NOMO-1 treated with DMSO at 0.1 percent for 48 hours (cell line): ENCODE results near the gene CTNNBL1.
"Not testable (repeated sequence)": the region's sequence is repeated elsewhere in the genome, so short reads cannot be mapped to it uniquely, and the experiment has no call there.

Source experiments
- DNase-seq: peaks from one replicate; lab custom pipeline; 2025; ENCODE audit not compliant: unreplicated experiment; lab: John Stamatoyannopoulos, UW

Gene CTNNBL1

GRCh38 chr20:37848706-37849105 lies 154.9 kb downstream of the CTNNBL1 start:
- no peak for DNase-seq

DNA sequence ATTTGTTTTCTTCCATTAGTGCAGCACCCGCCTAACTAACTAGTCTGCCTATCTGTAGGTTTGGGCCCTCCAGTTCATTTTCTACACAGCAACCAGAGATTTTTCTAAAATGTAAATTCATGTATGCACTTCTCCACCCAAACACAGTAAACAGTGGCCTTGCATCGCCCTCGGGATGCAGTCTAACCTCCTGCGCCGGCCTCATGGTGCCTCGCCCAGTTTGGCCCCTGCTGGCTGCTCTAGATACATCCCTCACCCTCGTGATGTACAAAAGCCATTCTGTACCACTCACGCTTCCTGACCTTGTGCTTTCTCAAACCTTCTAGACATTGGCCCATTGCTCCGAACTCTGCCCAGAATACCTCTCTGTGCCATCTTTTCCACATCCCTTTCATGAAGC lies 155.3 kb downstream of the CTNNBL1 start:
- no peak for DNase-seq

DNA sequence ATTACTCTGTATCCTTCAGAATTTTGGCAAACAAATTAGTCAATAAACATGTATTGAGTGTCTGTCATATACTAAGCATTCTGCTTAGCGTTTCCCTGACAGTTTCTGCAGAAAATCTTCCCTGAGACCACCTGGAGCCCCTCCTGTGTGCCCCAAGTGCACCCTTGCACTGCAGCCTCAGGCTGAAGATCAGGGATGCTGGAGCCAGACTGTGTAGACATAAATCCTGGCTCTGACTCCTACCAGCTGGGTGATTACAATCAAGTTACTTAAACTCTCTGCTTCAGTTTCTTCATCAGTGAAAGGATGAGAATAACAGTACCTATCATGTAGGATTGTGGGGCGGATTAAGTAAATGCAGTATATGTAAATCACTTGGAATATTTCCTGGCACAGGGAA lies 155.7 kb downstream of the CTNNBL1 start:
- no peak for DNase-seq

DNA sequence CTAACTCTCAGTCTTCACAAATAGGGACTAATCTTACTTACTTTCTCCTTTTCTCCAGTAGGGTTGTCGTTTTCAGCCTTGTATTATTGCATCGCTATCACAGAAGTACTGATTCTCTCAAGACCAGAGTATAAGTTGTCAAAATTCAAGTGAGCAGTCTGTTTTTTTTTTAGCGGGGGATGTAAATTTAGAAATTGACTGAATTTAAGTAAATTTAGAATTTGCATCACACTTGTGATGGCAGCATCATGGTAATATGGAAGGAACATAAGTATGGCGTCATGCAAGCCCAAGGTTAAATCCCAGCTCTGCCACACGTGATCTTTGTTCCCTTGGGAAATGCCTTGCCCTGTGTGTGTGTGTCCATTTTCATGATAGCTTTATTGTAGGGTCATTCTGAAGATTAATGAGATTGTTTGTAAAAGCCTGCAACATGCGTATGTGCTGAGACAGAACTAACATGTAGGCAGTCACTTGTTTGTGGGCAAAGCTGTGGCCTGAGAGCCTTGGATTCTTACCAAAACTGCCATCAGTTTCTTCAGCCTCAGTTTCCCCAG lies 156.3 kb downstream of the CTNNBL1 start:
- DNase-seq = no peak

GRCh38 chr20:37850724-37851355 lies 157.0 kb downstream of the CTNNBL1 start:
- DNase-seq = no peak

- DNase-seq = no peak
Measured at GRCh38 chr20:37852666-37853065, 158.8 kb downstream of the CTNNBL1 start.

GRCh38 chr20:37853823-37854375 lies 160.1 kb downstream of the CTNNBL1 start:
- DNase-seq = no peak

DNA sequence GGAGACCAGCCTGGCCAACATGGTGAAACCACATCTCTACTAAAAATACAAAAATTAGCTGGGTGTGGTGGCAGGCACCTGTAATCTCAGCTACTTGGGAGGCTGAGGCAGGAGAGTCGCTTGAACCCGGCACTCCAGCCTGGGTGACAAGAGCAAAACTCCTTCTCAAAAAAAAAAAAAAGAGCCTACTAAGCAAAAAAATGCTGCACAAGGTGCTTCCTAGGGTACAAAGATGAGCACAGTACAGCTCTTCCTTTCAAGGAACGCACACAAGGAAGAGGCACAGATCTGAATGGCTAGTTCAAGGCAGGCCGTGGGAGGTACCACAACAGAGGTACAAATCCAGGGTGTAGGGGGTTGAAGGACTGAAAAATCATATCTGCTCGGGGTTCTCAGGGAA lies 162.2 kb downstream of the CTNNBL1 start:
- not testable (repeated sequence) for DNase-seq

- no peak for DNase-seq
Measured at GRCh38 chr20:37856932-37857660, 163.3 kb downstream of the CTNNBL1 start.

DNA sequence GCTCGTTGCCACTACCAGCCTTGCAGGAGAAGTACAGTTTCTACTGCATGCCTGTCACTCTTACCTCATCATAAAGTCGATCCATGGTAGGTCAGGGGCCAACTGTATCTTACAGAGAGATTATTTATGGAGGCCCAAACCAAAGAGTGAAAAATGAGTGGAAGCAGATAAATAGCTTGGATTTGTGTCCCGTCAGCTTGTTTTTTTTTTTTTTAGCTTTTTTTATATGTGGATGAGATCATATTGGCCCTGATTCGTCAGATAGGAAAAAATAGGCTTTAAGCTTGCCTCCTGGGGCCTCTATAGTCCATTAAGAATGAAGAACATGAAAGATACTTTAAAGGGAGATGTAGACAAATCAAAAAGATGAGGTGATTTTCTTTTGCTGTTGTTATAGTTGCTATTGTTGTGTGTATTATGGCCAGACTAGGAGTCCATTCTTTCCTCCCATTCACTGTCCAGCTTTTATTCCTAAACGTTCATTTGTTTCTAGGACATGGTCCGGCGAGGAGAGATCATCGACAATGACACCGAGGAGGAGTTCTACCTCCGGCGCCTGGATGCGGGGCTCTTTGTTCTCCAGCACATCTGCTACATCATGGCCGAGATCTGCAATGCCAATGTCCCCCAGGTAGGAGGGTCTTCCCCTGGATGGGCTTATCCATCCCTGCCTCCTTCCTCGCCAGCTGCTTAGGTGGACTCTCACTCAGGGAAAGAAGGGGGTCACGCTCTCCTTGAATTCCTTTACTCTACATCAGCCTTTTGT lies 165.8 kb downstream of the CTNNBL1 start:
- no peak for DNase-seq

GRCh38 chr20:37863289-37863688 lies 169.5 kb downstream of the CTNNBL1 start:
- no peak for DNase-seq

DNA sequence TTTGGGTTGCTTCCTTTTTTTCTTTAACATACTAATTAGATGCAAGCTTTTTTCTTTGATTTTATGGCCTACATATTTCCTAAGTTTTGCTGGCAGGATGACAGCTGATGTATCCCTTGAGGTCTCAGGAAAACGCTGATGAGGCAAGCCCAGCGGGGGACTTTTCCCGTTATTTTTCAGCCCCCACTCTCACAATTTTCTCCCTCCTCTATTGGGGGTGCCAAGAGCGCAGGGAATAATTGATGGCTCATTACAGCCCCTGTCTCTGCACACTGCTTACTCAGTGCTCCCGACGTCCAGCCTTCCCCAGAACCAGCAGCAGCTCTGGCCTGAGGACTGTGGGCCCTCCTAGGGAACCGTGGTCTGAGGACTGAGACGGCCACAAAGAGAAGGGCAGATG lies 170.5 kb downstream of the CTNNBL1 start:
- no peak for DNase-seq

GRCh38 chr20:37866051-37866450 lies 172.2 kb downstream of the CTNNBL1 start:
- no peak for DNase-seq

- DNase-seq = no peak
Measured at GRCh38 chr20:37867289-37868195, 173.7 kb downstream of the CTNNBL1 start.

GRCh38 chr20:37868851-37869333 lies 175.1 kb downstream of the CTNNBL1 start:
- DNase-seq = no peak

GRCh38 chr20:37869334-37869861 lies 175.6 kb downstream of the CTNNBL1 start:
- DNase-seq = no peak

- no peak for DNase-seq
Measured at GRCh38 chr20:37870294-37870693, 176.5 kb downstream of the CTNNBL1 start.

DNA sequence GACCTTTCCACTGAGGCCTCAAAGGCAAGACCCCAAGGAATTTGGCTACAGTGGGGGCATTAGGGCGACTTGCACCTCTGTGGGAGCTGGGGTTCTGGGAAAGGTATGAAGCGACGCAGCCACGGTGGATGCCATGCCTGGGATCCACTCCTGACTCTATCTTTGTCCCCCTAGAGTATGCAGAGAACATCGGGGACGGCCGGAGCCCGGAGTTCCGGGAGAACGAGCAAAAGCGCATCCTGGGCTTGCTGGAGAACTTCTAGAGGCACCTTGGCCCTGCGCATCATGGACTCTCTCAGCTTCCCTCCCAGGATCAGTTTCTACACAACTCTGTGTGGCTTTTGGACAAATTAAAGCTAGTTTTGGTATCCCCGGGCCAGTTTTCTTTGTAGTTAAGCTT lies 177.9 kb downstream of the CTNNBL1 start:
- no peak for DNase-seq

DNA sequence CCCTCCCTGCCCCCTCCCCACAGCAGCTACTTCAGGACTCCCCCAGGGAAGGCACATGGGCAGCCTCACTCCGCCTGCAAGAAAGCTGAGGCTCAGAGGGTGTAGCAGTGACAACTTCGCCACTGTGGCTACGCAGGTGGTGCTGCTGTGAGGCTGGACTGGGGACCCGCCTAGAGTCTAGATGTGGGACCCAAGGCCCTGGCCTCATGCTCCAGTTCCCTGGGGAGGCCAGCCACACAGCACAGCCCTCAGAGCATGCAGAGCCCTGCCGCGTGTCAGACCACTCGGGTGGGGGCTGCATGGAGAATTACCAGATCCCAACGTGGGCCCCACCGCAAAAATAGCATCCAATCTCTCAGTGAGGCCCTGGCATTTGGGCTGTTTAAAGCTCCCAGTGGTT lies 178.3 kb downstream of the CTNNBL1 start:
- no peak for DNase-seq

GRCh38 chr20:37873884-37874283 lies 180.1 kb downstream of the CTNNBL1 start:
- no peak for DNase-seq
